A673 (cell line): ENCODE results near the gene GTF2E1. TPM values are rescaled to one million over a fixed set of nuclear protein-coding genes. Genes with fewer than 3 reads are reported as not detected.

ENCODE experiments used
- BruUV-seq: library from RNA; stranded (reverse); fragments of 400-500 nt; replicated peaks from 2 replicates; lab custom pipeline; 2021; lab: Mats Ljungman, UMichigan
- CTCF ChIA-PET: fragments of 300-600 bp; sonication (Branson Sonifier 250); formaldehyde crosslinking; loops from one replicate; lab custom pipeline; 2022; ENCODE audit warnings: antibody characterized with exemption; lab: Charles Lee
- POLR2A ChIA-PET: fragments of 300-600 bp; sonication (Branson Sonifier 250); formaldehyde crosslinking; loops from one replicate; lab custom pipeline; 2022; ENCODE audit warnings: antibody characterized with exemption; ENCODE audit not compliant: low non-redundant PET; lab: Charles Lee
- DNase-seq: peaks from one replicate; pipeline ENCODE4 v3.0.0-alpha.2; 2015; ENCODE audit warnings: low spot score
- H3K27ac ChIP-seq: fragments of 200-600 bp; sonication (generic); 2 replicates; pipeline ENCODE4 v1.5.1; 2016; ENCODE audit warnings: mixed run types, low read depth, mild to moderate bottlenecking, mixed read lengths, antibody characterized with exemption, low read length; ENCODE audit not compliant: poor library complexity, severe bottlenecking
- H3K27me3 ChIP-seq: fragments of 200-600 bp; sonication (generic); replicated peaks from 2 replicates; pipeline ENCODE4 v1.6.1; 2017; ENCODE audit warnings: mixed run types, low read depth, mild to moderate bottlenecking, mixed read lengths, antibody characterized with exemption, low read length; ENCODE audit not compliant: insufficient read depth, poor library complexity
- H3K36me3 ChIP-seq: fragments of 200-600 bp; sonication (generic); 2 replicates; pipeline ENCODE4 v1.6.1; 2016; ENCODE audit warnings: mixed run types, mild to moderate bottlenecking, mixed read lengths, antibody characterized with exemption, low read length; ENCODE audit not compliant: insufficient read depth, poor library complexity, severe bottlenecking
- H3K4me1 ChIP-seq: fragments of 200-600 bp; sonication (generic); 2 replicates; pipeline ENCODE4 v1.6.1; 2017; ENCODE audit warnings: mixed run types, mild to moderate bottlenecking, mixed read lengths, antibody characterized with exemption, low read length; ENCODE audit not compliant: insufficient read depth, poor library complexity, severe bottlenecking
- H3K4me3 ChIP-seq: fragments of 200-600 bp; sonication (generic); 2 replicates; pipeline ENCODE4 v1.5.1; 2016; ENCODE audit warnings: low read depth, mixed run types, mild to moderate bottlenecking, mixed read lengths, low read length; ENCODE audit not compliant: poor library complexity, severe bottlenecking
- H3K9me3 ChIP-seq: fragments of 200-600 bp; sonication (generic); 2 replicates; pipeline ENCODE4 v1.6.1; 2016; ENCODE audit warnings: mixed run types, low read depth, mild to moderate bottlenecking, mixed read lengths, antibody characterized with exemption, low read length; ENCODE audit not compliant: poor library complexity, severe bottlenecking
- CTCF ChIP-seq: fragments of 300-800, 200-600 bp; sonication (generic); conservative IDR thresholded peaks from 2 replicates; pipeline ENCODE4 v1.5.1; 2017; ENCODE audit warnings: low read depth, mild to moderate bottlenecking, antibody characterized with exemption, low read length, moderate library complexity, mixed read lengths
- EZH2 ChIP-seq: fragments of 200-600 bp; sonication (generic); IDR thresholded peaks from 2 replicates; pipeline ENCODE4 v1.6.1; 2017; ENCODE audit warnings: borderline replicate concordance, low read depth, mild to moderate bottlenecking, mixed read lengths, antibody characterized with exemption, low read length; ENCODE audit not compliant: poor library complexity, severe bottlenecking
- intact Hi-C: fragments of 100-400 bp; cut with micrococcal nuclease; formaldehyde crosslinking; loops from one replicate; pipeline ENCODE4 v1.10.0; 2022; ENCODE audit not compliant: unreplicated experiment
- total RNA-seq: library from RNA; stranded (reverse); gene quantifications from 2 replicates; pipeline ENCODE4 v1.2.3, GENCODE V29; 2021

GTF2E1 gene
- total RNA-seq, 1 experiment from 2014 or later, result 21.7 TPM

- Histone ChIP-seq H3K9me3 (no peaks in the 10 kb centered on the region), H3K36me3 (no peaks in the 10 kb centered on the region), H3K4me3 (no peak overlapping the region), H3K27me3 (peaks cover 3% of the 10 kb centered on the region), H3K27ac (no peak overlapping the region), H3K4me1 (no peaks in the 10 kb centered on the region)
- ChIA-PET POLR2A (no interaction called here), CTCF (no interaction called here)
- no peak for DNase-seq
- BruUV-seq, result no TSS peak
- intact Hi-C loops, result no loop called here
- no peak for TF ChIP-seq EZH2
- TF ChIP-seq CTCF, result no peak
Observed at GRCh38 chr3:120820748-120821147, 78.2 kb downstream of the GTF2E1 start.

GRCh38 chr3:120821426-120821825 is 78.9 kb downstream of the GTF2E1 start:
- intact Hi-C loops, result no loop called here
- no TSS peak for BruUV-seq
- Histone ChIP-seq H3K4me3 (no peak overlapping the region), H3K36me3 (no peaks in the 10 kb centered on the region), H3K27ac (no peak overlapping the region), H3K27me3 (peaks cover 3% of the 10 kb centered on the region), H3K4me1 (no peaks in the 10 kb centered on the region), H3K9me3 (no peaks in the 10 kb centered on the region)
- POLR2A ChIA-PET, result no interaction called here
- CTCF ChIA-PET, result no interaction called here
- TF ChIP-seq EZH2 (no peak), CTCF (no peak)
- no peak for DNase-seq

GRCh38 chr3:120823156-120823555 is 80.6 kb downstream of the GTF2E1 start:
- TF ChIP-seq EZH2, result no peak
- no peak for TF ChIP-seq CTCF
- POLR2A ChIA-PET, result no interaction called here
- no peak overlapping the region for H3K4me3 ChIP-seq
- H3K36me3 ChIP-seq, result no peaks in the 10 kb centered on the region
- H3K4me1 ChIP-seq, result no peaks in the 10 kb centered on the region
- H3K27ac ChIP-seq, result no peak overlapping the region
- no TSS peak for BruUV-seq
- H3K9me3 ChIP-seq, result no peaks in the 10 kb centered on the region
- H3K27me3 ChIP-seq, result peaks cover 3% of the 10 kb centered on the region
- no peak for DNase-seq
- CTCF ChIA-PET, result no interaction called here
- intact Hi-C loops, result no loop called here
